A673 (cell line): ENCODE data around the gene EEF1A2. TPM values are rescaled to one million over a fixed set of nuclear protein-coding genes. Genes with fewer than 3 reads are reported as not detected.
"Not testable (repeated sequence)": the region's sequence is repeated elsewhere in the genome, so short reads cannot be mapped to it uniquely, and the experiment has no call there.

Experiments used
- BruUV-seq: library from RNA; stranded (reverse); fragments of 400-500 nt; replicated peaks from 2 replicates; lab custom pipeline; 2021; lab: Mats Ljungman, UMichigan
- CTCF ChIA-PET: fragments of 300-600 bp; sonication (Branson Sonifier 250); formaldehyde crosslinking; loops from one replicate; lab custom pipeline; 2022; ENCODE audit warnings: antibody characterized with exemption; lab: Charles Lee
- POLR2A ChIA-PET: fragments of 300-600 bp; sonication (Branson Sonifier 250); formaldehyde crosslinking; loops from one replicate; lab custom pipeline; 2022; ENCODE audit warnings: antibody characterized with exemption; ENCODE audit not compliant: low non-redundant PET; lab: Charles Lee
- DNase-seq: peaks from one replicate; pipeline ENCODE4 v3.0.0-alpha.2; 2015; ENCODE audit warnings: low spot score
- H3K27ac ChIP-seq: fragments of 200-600 bp; sonication (generic); 2 replicates; pipeline ENCODE4 v1.5.1; 2016; ENCODE audit warnings: mixed run types, low read depth, mild to moderate bottlenecking, mixed read lengths, antibody characterized with exemption, low read length; ENCODE audit not compliant: poor library complexity, severe bottlenecking
- H3K27me3 ChIP-seq: fragments of 200-600 bp; sonication (generic); replicated peaks from 2 replicates; pipeline ENCODE4 v1.6.1; 2017; ENCODE audit warnings: mixed run types, low read depth, mild to moderate bottlenecking, mixed read lengths, antibody characterized with exemption, low read length; ENCODE audit not compliant: insufficient read depth, poor library complexity
- H3K36me3 ChIP-seq: fragments of 200-600 bp; sonication (generic); 2 replicates; pipeline ENCODE4 v1.6.1; 2016; ENCODE audit warnings: mixed run types, mild to moderate bottlenecking, mixed read lengths, antibody characterized with exemption, low read length; ENCODE audit not compliant: insufficient read depth, poor library complexity, severe bottlenecking
- H3K4me1 ChIP-seq: fragments of 200-600 bp; sonication (generic); 2 replicates; pipeline ENCODE4 v1.6.1; 2017; ENCODE audit warnings: mixed run types, mild to moderate bottlenecking, mixed read lengths, antibody characterized with exemption, low read length; ENCODE audit not compliant: insufficient read depth, poor library complexity, severe bottlenecking
- H3K4me3 ChIP-seq: fragments of 200-600 bp; sonication (generic); 2 replicates; pipeline ENCODE4 v1.5.1; 2016; ENCODE audit warnings: low read depth, mixed run types, mild to moderate bottlenecking, mixed read lengths, low read length; ENCODE audit not compliant: poor library complexity, severe bottlenecking
- H3K9me3 ChIP-seq: fragments of 200-600 bp; sonication (generic); 2 replicates; pipeline ENCODE4 v1.6.1; 2016; ENCODE audit warnings: mixed run types, low read depth, mild to moderate bottlenecking, mixed read lengths, antibody characterized with exemption, low read length; ENCODE audit not compliant: poor library complexity, severe bottlenecking
- CTCF ChIP-seq: fragments of 300-800, 200-600 bp; sonication (generic); conservative IDR thresholded peaks from 2 replicates; pipeline ENCODE4 v1.5.1; 2017; ENCODE audit warnings: low read depth, mild to moderate bottlenecking, antibody characterized with exemption, low read length, moderate library complexity, mixed read lengths
- EZH2 ChIP-seq: fragments of 200-600 bp; sonication (generic); IDR thresholded peaks from 2 replicates; pipeline ENCODE4 v1.6.1; 2017; ENCODE audit warnings: borderline replicate concordance, low read depth, mild to moderate bottlenecking, mixed read lengths, antibody characterized with exemption, low read length; ENCODE audit not compliant: poor library complexity, severe bottlenecking
- intact Hi-C: fragments of 100-400 bp; cut with micrococcal nuclease; formaldehyde crosslinking; loops from one replicate; pipeline ENCODE4 v1.10.0; 2022; ENCODE audit not compliant: unreplicated experiment
- total RNA-seq: library from RNA; stranded (reverse); gene quantifications from 2 replicates; pipeline ENCODE4 v1.2.3, GENCODE V29; 2021

The EEF1A2 gene
- total RNA-seq, 1 experiment from 2014 or later, result 7.5 TPM

- H3K36me3 ChIP-seq, result no peaks in the 10 kb centered on the region
- ChIA-PET POLR2A (no interaction called here), CTCF (no interaction called here)
- peaks cover 1% of the 10 kb centered on the region for H3K27me3 ChIP-seq
- no TSS peak for BruUV-seq
- H3K9me3 ChIP-seq, result no peaks in the 10 kb centered on the region
- TF ChIP-seq EZH2 (no peak), CTCF (no peak)
- no peak overlapping the region for H3K4me3 ChIP-seq
- H3K27ac ChIP-seq, result no peak overlapping the region
- H3K4me1 ChIP-seq, result peaks cover 15% of the 10 kb centered on the region
- DNase-seq, result no peak
- intact Hi-C loops, result no loop called here
Measured at GRCh38 chr20:63482021-63482587, 16.8 kb downstream of the EEF1A2 start.

- intact Hi-C loops, result no loop called here
- no peak for DNase-seq
- ChIA-PET CTCF (no interaction called here), POLR2A (no interaction called here)
- TF ChIP-seq CTCF (no peak), EZH2 (no peak)
- Histone ChIP-seq H3K4me1 (peaks cover 15% of the 10 kb centered on the region), H3K9me3 (no peaks in the 10 kb centered on the region), H3K36me3 (no peaks in the 10 kb centered on the region), H3K27me3 (no peaks in the 10 kb centered on the region), H3K27ac (no peak overlapping the region), H3K4me3 (no peak overlapping the region)
- no TSS peak for BruUV-seq
Measured at GRCh38 chr20:63481503-63481902, 17.4 kb downstream of the EEF1A2 start.

- POLR2A ChIA-PET, result not testable (repeated sequence)
Measured at GRCh38 chr20:63479695-63480419, 19.0 kb downstream of the EEF1A2 start.

More at GRCh38 chr20:63479695-63480419, 19.0 kb downstream of the EEF1A2 start:
- BruUV-seq, H3K9me3 ChIP-seq, H3K27ac ChIP-seq, intact Hi-C loops, DNase-seq, H3K4me3 ChIP-seq, CTCF ChIA-PET, H3K36me3 ChIP-seq, H3K27me3 ChIP-seq: not testable (repeated sequence)
- H3K4me1 ChIP-seq, result peaks cover 15% of the 10 kb centered on the region
